Common myeloid progenitor, CD34-positive (primary cell): Measurements from ENCODE around the gene STK17A.

ENCODE experiments used
- CTCF ChIA-PET: fragments of 350-600 bp; sonication (Branson Sonifier 250); formaldehyde crosslinking; loops from one replicate; lab custom pipeline; 2021; ENCODE audit warnings: antibody characterized with exemption; lab: Charles Lee
- POLR2A ChIA-PET: fragments of 350-600 bp; sonication (Branson Sonifier 250); formaldehyde crosslinking; loops from one replicate; lab custom pipeline; 2021; ENCODE audit warnings: antibody characterized with exemption; lab: Charles Lee
- DNase-seq, 3 donors: peaks; one replicate each; pipeline versions ENCODE4 v3.0.0 to v3.0.0-alpha.2; 2013
- H3K27ac ChIP-seq, 2 experiments: 1 replicate in 1 of 2; 2 replicates in 1 of 2; pipeline ENCODE4 v1.7.0; 2013; ENCODE audit warnings: inconsistent platforms in 2 of 2, low read length in 2 of 2, mild to moderate bottlenecking in 2 of 2, low read depth in 1 of 2, moderate library complexity in 1 of 2; ENCODE audit not compliant: severe bottlenecking in 2 of 2, insufficient read depth in 1 of 2, poor library complexity in 1 of 2
- H3K27me3 ChIP-seq, 5 experiments: replicated peaks in 2 of 5; 1 replicate in 3 of 5; 2 replicates in 2 of 5; pipeline versions ENCODE4 v1.6.1 to v1.7.0; 2013; ENCODE audit warnings: low read length in 4 of 5, mild to moderate bottlenecking in 2 of 5, moderate library complexity in 2 of 5, inconsistent platforms in 1 of 5; ENCODE audit not compliant: insufficient read depth in 5 of 5, control insufficient read depth in 4 of 5
- H3K36me3 ChIP-seq, 4 experiments: 1 replicate in 2 of 4; 2 replicates in 2 of 4; pipeline versions ENCODE4 v1.6.1 to v1.7.0; 2013; ENCODE audit warnings: low read length in 3 of 4, control low read depth in 1 of 4, mild to moderate bottlenecking in 1 of 4; ENCODE audit not compliant: control insufficient read depth in 4 of 4, insufficient read depth in 4 of 4
- H3K4me1 ChIP-seq, 4 experiments: 1 replicate in 3 of 4; 2 replicates in 1 of 4; pipeline versions ENCODE4 v1.6.1 to v1.7.1; 2013; ENCODE audit warnings: low read length in 3 of 4, mild to moderate bottlenecking in 3 of 4, control low read depth in 1 of 4, inconsistent platforms in 1 of 4, moderate library complexity in 1 of 4; ENCODE audit not compliant: control insufficient read depth in 4 of 4, insufficient read depth in 4 of 4; ENCODE audit errors: control extremely low read depth in 1 of 4
- H3K4me3 ChIP-seq, 7 experiments: 1 replicate in 4 of 7; 2 replicates in 3 of 7; pipeline versions ENCODE4 v1.5.1 to v1.7.0; 2013; ENCODE audit warnings: mild to moderate bottlenecking in 7 of 7, low read length in 6 of 7, moderate library complexity in 6 of 7, inconsistent platforms in 2 of 7, low read depth in 2 of 7, control low read depth in 1 of 7; ENCODE audit not compliant: insufficient read depth in 4 of 7, control insufficient read depth in 1 of 7; ENCODE audit errors: extremely low read depth in 1 of 7
- H3K9me3 ChIP-seq, 5 experiments: 1 replicate in 4 of 5; 2 replicates in 1 of 5; pipeline versions ENCODE4 v1.6.1 to v1.7.1; 2013; ENCODE audit warnings: low read length in 4 of 5, mild to moderate bottlenecking in 2 of 5, inconsistent platforms in 1 of 5, low read depth in 1 of 5, moderate library complexity in 1 of 5; ENCODE audit not compliant: control insufficient read depth in 4 of 5, insufficient read depth in 2 of 5; ENCODE audit errors: control extremely low read depth in 1 of 5
- WGBS: methylation state at CpG from one replicate; pipeline ENCODE4 v1.1.5; 2013; ENCODE audit not compliant: insufficient coverage; 5-methylcytosine and 5-hydroxymethylcytosine counted together

Gene STK17A

DNA sequence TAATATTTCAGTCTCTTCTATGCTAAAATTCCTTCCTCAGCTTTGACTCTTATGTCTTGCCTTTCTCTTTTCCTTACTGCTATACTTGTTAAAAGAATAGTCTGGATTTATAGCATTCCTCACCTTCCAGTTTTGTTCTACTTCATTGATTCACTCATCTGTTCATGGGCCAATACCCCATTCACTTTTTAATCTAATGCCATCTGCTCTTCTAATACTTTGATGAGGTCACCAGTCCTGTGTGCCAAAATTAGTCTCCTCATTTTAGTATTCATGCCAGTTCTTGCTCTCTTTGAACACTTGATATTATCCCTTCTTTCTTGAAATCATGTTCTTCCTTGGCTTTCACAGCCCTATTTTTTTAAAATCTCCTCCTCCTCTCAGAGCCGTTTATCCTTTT, 19.3 kb downstream of the STK17A start:
- peaks cover 0 to 2% (median 0%) of the 10 kb centered on the region in 5 experiments for H3K9me3 ChIP-seq
- ChIA-PET CTCF (interaction anchor here (1.8 kb wide), 1 partner anchor 10 kb away, joined by 4 read pairs; no protein-coding TSS in a partner anchor), POLR2A (no interaction called here)
- H3K27me3 ChIP-seq = no peaks in the 10 kb centered on the region
- H3K4me1 ChIP-seq = no peaks in the 10 kb centered on the region
- H3K36me3 ChIP-seq = peaks cover 3 to 17% (median 9%) of the 10 kb centered on the region in 4 experiments
- WGBS = 100% methylated on average over 1 of the region's 1 CpG
- no peak for DNase-seq
- H3K27ac ChIP-seq = no peak overlapping the region
- no peak overlapping the region for H3K4me3 ChIP-seq

DNA sequence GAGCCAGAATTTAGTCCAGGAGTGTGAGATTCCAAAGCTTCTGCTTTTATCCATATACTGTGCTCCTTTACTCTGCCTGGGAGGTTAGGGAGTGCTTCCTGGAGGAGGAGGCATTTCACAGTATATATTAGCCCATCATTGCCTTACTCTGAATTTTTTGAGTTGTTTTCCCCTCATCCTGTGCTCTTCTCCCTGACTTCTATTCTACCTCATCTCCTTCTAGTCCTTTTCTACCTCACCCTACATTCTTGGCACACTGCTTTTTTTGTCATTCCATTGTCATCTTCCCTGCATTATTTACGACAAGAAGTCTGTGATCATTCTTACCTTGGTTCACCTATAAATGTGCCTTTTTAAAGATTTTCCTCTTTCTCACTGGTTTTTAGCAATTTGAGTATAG, 21.3 kb downstream of the STK17A start:
- Histone ChIP-seq H3K4me1 (no peaks in the 10 kb centered on the region), H3K36me3 (peaks cover 7 to 16% (median 11%) of the 10 kb centered on the region in 4 experiments), H3K9me3 (peaks cover 0 to 2% (median 0%) of the 10 kb centered on the region in 5 experiments), H3K27me3 (no peaks in the 10 kb centered on the region), H3K27ac (no peak overlapping the region), H3K4me3 (no peak overlapping the region)
- WGBS = no CpG with 5 or more reads among the region's 1 CpG
- DNase-seq = no peak
- POLR2A ChIA-PET = interaction anchor here (0.8 kb wide), 1 partner anchor 9 kb away, joined by 3 read pairs; no protein-coding TSS in a partner anchor
- CTCF ChIA-PET = interaction anchor here (1.5 to 2.1 kb wide), 3 partner anchors 8 to 40 kb away, joined by 3 to 11 read pairs (median 4); partner anchors contain the start of gene STK17A

DNA sequence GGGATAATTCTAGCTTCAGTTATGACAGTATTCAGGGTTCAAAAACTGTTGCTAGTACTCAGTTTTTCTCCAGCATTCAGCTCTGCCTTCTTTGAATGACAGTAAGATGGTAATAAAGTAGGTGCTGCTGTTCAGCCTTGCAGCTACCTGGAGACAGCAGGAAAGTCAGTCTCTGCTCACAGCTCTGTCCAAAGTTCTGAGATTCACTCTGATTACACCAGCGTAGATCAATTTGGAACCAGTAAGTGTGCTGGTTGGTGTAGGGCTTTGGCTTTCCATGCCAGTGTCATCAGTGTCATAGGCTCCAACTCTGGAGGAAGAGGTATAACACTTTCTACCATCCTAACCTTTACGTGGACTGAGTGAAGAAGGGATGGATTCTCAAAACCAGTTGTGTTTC, 26.2 kb downstream of the STK17A start:
- H3K4me1 ChIP-seq = no peaks in the 10 kb centered on the region

DNA sequence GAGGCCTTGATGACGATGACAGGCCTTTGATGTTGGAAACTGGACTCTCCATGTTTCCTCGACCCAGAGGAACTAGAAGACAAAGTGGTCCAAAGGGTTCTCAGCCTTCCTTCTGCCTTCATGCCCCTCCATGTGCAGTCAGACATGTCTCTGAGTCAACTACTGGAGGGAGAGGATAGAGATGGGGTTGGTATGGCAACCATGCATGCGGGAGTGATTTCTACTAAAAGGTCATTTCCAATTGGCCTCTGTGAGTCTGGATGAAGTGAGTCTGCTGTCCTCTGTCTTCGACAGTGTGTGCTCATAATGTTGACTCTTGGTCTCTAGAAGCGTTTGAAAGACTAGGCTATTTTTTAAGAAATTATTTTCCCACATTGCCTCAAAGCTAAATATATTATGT, 29.2 kb downstream of the STK17A start:
- POLR2A ChIA-PET = no interaction called here
- WGBS = 96% methylated on average over 4 of the region's 5 CpGs
- peaks cover 11 to 30% (median 28%) of the 10 kb centered on the region in 4 experiments for H3K36me3 ChIP-seq
- H3K27me3 ChIP-seq = no peaks in the 10 kb centered on the region
- CTCF ChIA-PET = interaction anchor here (0.8 to 1.6 kb wide), 4 partner anchors 9 to 30 kb away, joined by 3 to 4 read pairs (median 4); no protein-coding TSS in a partner anchor
- no peak overlapping the region for H3K27ac ChIP-seq
- no peak overlapping the region for H3K4me3 ChIP-seq
- no peak for DNase-seq
- no peaks in the 10 kb centered on the region for H3K9me3 ChIP-seq
- H3K4me1 ChIP-seq = peaks cover 0 to 3% (median 2%) of the 10 kb centered on the region in 4 experiments

More for the DNA sequence above, 26.2 kb downstream of the STK17A start:
- H3K27me3 ChIP-seq = no peaks in the 10 kb centered on the region
- H3K36me3 ChIP-seq = peaks cover 13 to 29% (median 26%) of the 10 kb centered on the region in 4 experiments
- ChIA-PET CTCF (interaction anchor here (1.9 kb wide), 1 partner anchor 26 kb away, joined by 7 read pairs; the partner anchor contains the start of gene STK17A), POLR2A (no interaction called here)
- no peak overlapping the region for H3K27ac ChIP-seq
- no peak overlapping the region for H3K4me3 ChIP-seq
- no peak for DNase-seq
- peaks cover 0 to 2% (median 0%) of the 10 kb centered on the region in 5 experiments for H3K9me3 ChIP-seq
- WGBS = no CpG with 5 or more reads among the region's 2 CpGs

DNA sequence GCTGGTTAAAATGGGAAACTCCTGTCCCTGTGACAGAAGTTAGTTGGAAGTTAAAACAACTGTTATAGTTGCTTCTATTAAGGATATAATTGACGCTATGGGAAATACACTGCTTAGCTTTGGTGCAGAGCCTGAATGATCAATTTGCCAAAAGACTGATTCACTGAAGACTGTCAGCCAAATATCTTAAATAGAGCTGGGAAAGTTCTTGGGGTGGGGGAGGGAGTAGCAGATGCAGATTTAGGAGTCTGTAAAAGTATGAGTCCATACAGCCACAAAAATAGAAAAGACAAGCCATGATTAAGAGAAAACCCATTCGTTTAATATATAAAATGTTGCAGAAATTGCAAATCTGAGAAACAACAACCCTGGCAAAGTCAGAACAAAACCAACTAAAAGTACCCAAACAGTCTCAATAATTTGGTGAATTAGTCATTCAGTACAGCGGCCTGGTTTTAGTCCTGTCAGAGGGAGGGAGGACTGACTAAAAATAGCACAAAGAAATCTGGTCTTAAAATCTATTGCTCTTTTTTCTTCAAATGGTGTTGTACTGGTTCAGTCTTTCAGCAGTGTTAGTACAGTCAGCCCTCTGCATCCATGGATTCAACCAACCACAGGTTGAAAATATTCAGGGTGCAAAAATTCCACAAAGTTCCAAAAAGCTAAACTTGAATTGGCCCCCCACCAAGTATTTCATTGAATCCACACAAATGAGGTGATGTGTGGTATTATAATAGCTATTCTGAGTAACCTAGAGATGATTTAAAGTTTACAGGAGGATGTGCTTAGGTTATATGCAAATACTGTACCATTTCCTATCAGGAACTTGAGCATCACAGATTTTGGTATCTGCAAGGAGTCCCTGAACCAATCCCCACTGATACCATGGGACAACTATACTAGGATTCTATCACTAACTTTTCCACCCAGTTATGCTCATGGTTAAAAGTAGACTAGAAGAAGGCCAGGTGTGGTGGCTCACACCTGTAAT, 30.0 kb downstream of the STK17A start:
- no CpG with 5 or more reads among the region's 3 CpGs for WGBS
- Histone ChIP-seq H3K9me3 (no peaks in the 10 kb centered on the region), H3K27ac (no peak overlapping the region), H3K27me3 (no peaks in the 10 kb centered on the region), H3K4me3 (no peak overlapping the region), H3K4me1 (peaks cover 0 to 3% (median 2%) of the 10 kb centered on the region in 4 experiments), H3K36me3 (peaks cover 14 to 30% (median 29%) of the 10 kb centered on the region in 4 experiments)
- POLR2A ChIA-PET = no interaction called here
- CTCF ChIA-PET = interaction anchor here (1.1 to 1.6 kb wide), 5 partner anchors 7 to 31 kb away, joined by 3 to 4 read pairs (median 4); no protein-coding TSS in a partner anchor
- no peak for DNase-seq

DNA sequence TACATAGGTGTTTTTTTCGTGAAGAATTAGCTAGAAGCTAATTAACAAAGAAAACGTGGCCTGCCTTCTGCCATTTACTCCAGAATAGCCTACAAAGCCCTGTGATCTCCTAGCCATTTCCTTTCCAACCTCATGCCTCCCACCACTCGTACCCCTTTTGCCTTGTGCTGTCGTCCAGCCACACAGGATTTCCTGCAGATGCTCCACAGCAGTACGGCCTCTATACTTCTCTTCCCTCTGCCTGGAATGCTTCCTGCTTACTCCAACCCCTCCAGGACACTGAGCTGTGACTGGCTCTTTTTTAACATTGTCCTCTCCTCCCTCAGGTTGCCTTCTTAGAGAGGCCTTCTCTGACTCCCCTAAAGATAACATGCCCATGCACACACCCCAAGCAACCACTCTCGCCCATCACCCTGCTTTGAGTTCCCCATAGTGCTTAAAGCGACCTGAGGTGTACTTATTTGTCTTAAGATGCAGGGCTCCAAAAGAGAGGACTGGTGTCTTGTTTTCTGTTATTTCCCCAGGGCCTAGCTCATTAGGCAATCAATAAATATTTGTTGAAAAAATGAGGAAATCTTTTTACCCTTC, 32.7 kb downstream of the STK17A start:
- CTCF ChIA-PET = interaction anchor here (1.2 to 1.4 kb wide), 3 partner anchors 12 to 33 kb away, joined by 3 to 4 read pairs (median 3); partner anchors contain the start of gene STK17A
- Histone ChIP-seq H3K27ac (no peak overlapping the region), H3K4me3 (no peak overlapping the region), H3K4me1 (peaks cover 0 to 3% (median 2%) of the 10 kb centered on the region in 4 experiments), H3K27me3 (no peaks in the 10 kb centered on the region), H3K36me3 (peaks cover 7 to 31% (median 26%) of the 10 kb centered on the region in 4 experiments), H3K9me3 (no peaks in the 10 kb centered on the region)
- DNase-seq = no peak
- WGBS = 41% methylated on average over 5 of the region's 7 CpGs
- POLR2A ChIA-PET = interaction anchor here (0.6 kb wide), 1 partner anchor 67 kb away, joined by 3 read pairs; no protein-coding TSS in a partner anchor
